Activated effector memory CD4-positive, alpha-beta T cell treated with Interleukin-2 at 50 U/mL for 16 hours (primary cell): ENCODE measurements around the gene CHAC1.

Source experiments
- DNase-seq: peaks from one replicate; pipeline ENCODE4 v3.0.0-alpha.2; 2020

The CHAC1 gene

GRCh38 chr15:40925495-40925862, 27.8 kb upstream of the CHAC1 start:
- DNase-seq: no peak

- DNase-seq: no peak
Measured at GRCh38 chr15:40925863-40926658, 27.2 kb upstream of the CHAC1 start.

DNA sequence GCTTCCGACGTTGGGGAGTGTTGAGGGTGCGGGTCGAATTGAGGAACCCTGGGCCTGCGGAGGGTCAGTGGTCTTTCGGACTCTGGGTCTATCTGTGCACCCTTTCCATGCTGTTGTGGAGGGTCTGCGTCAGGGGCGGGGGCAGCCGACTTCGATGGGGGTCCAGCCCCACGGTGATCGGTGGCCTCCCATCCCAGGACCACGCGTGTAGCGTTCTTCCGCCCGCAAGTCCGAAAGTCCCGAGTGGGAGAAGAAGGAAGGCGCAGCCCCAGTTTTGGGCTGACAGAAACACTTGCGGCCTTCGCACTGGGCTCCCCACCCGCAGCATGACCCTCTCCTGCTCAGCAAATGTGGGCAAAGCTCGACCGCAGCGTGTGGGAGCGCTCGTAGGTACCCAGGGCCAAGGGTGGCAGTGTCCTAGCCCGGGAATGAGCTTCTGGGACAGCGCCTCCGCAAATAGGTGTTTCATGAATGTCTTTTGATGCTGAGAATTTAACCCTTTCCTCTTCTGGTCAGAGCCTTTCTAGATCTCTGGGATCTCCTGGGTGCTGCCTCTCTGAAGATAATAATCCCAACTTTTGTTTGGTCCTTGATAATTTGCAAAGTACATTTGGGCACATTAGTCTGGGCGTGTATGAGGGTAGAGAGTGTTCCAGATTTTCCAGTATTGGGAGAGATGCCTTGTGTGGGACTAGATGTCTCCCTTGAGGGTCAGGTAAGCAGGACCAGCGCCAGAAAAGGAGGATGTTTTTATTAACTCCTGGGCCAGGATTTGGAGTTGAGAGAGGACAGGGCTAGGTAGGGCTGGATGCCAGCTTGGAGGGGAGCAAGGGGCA, 26.4 kb upstream of the CHAC1 start:
- no peak for DNase-seq

DNA sequence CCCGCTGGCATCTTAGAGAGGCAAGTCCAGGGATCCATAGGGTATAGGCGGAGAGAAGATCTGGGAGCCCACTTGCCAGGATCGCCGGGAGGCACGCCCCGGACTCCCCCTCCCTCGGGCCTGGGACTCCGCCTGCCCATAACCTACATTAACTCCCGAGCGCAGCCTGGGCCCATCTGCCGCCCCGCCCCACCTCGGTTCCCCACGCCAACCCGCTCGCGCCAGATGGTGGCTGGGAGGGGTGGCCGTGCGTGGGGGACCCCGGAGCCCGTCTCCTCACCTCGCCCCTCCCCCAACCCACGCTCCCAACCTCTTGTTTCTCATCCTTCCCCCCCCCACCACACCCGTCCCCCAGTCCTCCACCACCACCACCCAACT, 25.8 kb upstream of the CHAC1 start:
- no peak for DNase-seq

DNA sequence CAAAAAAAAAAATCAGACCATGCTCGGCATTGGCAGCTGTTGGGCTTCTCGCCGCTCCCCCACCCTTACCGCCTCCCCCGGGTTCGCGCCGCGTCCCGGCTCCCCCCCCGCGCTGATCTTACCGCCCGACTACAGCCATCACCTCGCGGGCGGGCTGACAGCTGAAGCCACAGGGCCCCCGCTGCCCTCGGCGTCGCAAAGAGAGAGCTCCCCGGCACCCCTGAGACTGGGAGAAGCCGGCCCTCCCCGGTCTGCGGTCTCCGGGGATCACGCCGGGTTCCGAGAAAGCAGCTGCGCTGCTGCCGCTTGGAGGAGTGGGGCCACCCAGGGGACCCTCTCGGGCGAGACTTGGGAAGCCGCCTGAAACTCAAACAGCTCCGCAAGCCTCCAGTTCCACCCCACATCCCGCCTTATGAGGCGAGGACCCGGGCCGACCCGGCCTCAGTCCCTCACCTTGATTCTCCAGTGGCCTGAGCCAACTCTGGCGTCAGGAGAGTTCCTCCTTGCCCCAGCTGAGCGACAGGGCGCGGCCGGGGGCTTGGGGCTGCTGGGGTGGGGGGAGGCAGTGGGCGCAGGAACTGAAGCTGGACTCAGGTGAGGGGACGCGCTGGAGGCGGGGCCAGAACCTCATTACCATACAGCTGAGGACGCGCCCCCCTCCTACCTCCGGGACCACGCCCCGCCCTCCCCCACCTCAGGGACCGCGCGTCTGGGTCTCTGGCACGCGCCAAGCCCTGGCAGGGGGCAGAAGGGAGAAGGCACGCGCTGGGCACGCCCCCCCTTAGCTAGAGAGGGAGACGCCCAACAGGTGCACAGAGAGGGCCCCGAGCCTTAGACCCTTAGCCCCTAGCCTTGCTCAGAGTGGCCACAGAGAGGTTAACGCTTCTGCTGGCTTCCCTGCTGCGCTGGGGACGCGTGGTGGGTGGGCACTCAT, 25.1 kb upstream of the CHAC1 start:
- no peak for DNase-seq

GRCh38 chr15:40928821-40929659, 24.2 kb upstream of the CHAC1 start, which contains the start of gene DLL4:
Gene DLL4, plus strand, starts transcription at chr15:40929340. Its CDS starts 329 bp downstream, at chr15:40929669.
- no peak for DNase-seq

- no peak for DNase-seq
Measured at GRCh38 chr15:40929660-40930429, 23.4 kb upstream of the CHAC1 start.

DNA sequence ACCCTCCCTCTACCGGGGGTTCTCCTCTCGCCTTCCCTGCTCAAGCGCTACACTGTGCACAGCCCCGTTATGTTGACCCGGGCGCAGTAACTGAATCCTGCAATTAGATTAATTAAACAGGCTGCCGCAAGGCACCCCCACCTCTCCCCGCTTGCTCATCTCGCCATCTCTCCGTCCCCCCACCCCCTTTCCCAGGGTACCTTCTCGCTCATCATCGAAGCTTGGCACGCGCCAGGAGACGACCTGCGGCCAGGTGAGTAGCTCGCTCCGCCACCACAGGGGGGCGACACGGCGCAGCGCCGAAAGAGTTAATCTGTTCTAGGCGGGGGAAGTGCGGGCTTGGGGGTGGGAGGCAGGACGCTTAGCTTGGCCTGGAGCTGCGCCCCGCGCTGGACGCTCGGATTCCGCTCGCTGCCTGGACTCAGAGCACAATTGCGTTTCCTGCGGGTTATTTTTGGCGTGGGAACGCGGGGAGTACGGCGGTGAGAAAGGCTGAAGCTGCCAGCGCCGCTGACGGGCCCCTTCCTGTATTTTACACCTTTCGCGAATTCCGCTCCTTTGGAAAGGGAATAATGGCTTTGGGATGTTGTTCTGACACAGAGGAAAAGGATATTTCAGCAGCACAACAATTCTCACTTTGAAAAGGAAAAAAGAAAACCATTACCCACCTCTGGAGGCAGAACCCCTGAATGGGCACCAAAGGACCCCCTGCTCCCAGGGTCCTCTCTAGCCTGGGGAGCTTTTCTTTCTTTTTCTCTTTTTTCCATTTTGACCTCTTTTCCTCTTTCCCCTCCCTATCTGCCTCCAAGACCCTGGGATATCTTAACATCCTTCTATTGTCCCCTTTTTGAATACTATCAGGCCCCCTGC, 22.6 kb upstream of the CHAC1 start:
- no peak for DNase-seq

DNA sequence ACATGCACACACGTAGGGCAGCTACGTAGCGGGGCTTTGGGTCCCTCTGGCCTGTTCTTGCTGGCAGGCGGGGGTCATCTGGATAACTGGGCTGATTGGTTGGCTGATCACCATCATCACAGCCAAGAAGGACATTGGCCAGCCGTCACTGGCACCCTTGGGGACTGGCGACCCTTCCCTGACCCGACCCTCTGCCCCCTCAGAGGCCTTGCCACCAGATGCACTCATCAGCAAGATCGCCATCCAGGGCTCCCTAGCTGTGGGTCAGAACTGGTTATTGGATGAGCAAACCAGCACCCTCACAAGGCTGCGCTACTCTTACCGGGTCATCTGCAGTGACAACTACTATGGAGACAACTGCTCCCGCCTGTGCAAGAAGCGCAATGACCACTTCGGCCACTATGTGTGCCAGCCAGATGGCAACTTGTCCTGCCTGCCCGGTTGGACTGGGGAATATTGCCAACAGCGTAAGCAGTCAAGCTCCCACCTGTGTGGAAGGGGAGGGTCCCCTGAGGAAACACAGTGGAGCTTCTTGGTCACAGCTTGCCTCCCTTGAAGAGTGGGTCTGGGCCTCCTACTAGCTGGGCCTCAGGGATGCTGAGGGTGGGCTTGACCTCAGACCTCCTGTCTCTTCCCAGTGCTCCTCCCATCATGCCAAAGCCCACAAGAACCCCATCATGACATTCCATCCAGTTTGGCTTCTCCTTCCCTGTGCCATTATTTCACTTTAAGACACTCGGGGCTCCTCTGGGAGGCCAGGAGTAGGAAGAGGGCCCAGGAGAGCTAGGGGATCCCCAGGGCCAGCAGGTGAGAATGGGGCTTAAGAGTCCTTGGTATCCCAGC, 21.8 kb upstream of the CHAC1 start:
- DNase-seq: no peak

DNA sequence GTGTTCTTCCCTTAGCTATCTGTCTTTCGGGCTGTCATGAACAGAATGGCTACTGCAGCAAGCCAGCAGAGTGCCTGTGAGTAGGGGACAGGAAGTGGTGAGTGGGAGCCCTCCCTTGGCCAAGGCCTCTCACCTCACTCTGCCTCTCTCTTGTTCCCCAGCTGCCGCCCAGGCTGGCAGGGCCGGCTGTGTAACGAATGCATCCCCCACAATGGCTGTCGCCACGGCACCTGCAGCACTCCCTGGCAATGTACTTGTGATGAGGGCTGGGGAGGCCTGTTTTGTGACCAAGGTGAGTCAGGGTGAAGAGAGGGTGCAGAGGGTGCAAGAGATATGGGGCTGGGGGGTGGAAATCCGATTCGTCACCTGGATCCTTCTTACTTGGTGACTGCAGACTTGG, 21.1 kb upstream of the CHAC1 start:
- no peak for DNase-seq

- no peak for DNase-seq
Measured at GRCh38 chr15:40932649-40933516, 20.4 kb upstream of the CHAC1 start.

GRCh38 chr15:40933517-40933902, 19.8 kb upstream of the CHAC1 start:
- DNase-seq: no peak

DNA sequence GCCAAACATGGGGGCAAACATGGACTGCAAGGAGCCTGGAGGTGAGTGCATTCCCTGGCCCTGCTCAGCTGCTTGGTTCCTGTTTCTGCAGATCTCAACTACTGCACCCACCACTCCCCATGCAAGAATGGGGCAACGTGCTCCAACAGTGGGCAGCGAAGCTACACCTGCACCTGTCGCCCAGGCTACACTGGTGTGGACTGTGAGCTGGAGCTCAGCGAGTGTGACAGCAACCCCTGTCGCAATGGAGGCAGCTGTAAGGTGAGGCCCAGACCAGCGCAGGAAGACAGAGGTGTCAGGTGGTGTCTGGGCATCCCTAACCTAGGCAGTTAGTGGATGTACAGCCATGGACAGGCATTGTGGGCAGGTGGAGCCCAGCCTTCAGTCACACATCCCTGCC, 18.8 kb upstream of the CHAC1 start:
- no peak for DNase-seq

- DNase-seq: no peak
Measured at GRCh38 chr15:40936234-40936708, 17.0 kb upstream of the CHAC1 start.

DNA sequence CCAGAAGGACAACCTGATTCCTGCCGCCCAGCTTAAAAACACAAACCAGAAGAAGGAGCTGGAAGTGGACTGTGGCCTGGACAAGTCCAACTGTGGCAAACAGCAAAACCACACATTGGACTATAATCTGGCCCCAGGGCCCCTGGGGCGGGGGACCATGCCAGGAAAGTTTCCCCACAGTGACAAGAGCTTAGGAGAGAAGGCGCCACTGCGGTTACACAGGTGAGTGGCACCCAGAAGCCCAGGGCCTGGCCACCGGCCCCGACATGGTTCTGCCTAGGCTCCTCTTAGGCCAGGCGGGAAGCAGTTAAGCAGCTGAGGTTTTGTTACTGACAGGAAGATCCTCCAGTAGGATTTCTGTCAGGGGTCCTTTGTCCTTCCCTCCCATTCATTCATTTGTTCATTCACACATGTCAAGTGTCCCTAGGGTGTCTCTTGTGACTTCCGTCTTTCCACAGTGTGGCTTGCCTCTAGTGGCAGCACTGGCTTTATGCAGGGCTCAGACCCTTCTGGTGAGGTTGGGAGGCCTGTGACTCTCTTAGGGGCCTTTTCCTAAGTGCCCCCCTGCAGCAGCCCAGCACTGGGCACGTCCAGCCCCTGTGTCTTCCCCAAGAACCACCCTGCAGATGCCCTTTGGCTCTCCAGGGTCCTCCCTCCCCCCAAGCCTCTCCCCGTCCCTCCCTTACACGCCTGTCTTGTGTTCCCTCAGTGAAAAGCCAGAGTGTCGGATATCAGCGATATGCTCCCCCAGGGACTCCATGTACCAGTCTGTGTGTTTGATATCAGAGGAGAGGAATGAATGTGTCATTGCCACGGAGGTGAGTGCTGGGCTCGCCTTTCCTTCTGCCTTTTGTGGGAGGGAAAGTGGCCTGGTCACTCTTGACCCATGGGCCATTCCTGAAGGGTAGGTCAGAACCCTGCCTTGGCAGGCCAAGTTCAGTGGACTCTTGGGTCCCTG, 16.3 kb upstream of the CHAC1 start:
- no peak for DNase-seq

GRCh38 chr15:40937762-40938535, 15.3 kb upstream of the CHAC1 start:
- no peak for DNase-seq
